Liver (tissue), 9 donors: ENCODE data around the gene SKAP2. TPM values are rescaled to one million over a fixed set of nuclear protein-coding genes. Genes with fewer than 3 reads are reported as not detected.

ENCODE experiments used
- DNase-seq: peaks from one replicate; pipeline ENCODE4 v3.0.0-alpha.2; 2017; ENCODE audit warnings: low spot score
- H3K27ac ChIP-seq, 2 donors: one replicate each; pipeline ENCODE4 v1.7.0; 2013; ENCODE audit warnings: inconsistent platforms in 2 of 2, low read length in 2 of 2, control low read depth in 1 of 2, low read depth in 1 of 2, mild to moderate bottlenecking in 1 of 2
- H3K27me3 ChIP-seq, 4 donors: one replicate each; pipeline versions ENCODE4 v1.6.1 to v1.7.0; 2013; ENCODE audit warnings: low read length in 3 of 4, inconsistent platforms in 1 of 4, mild to moderate bottlenecking in 1 of 4, moderate library complexity in 1 of 4; ENCODE audit not compliant: control insufficient read depth in 4 of 4, insufficient read depth in 4 of 4
- H3K36me3 ChIP-seq, 4 donors: one replicate each; pipeline versions ENCODE4 v1.6.1 to v1.7.0; 2013; ENCODE audit warnings: low read length in 3 of 4, mild to moderate bottlenecking in 3 of 4, low read depth in 1 of 4, moderate library complexity in 1 of 4; ENCODE audit not compliant: control insufficient read depth in 4 of 4, insufficient read depth in 3 of 4
- H3K4me1 ChIP-seq, 4 donors: one replicate each; pipeline versions ENCODE4 v1.6.1 to v1.7.0; 2013; ENCODE audit warnings: low read length in 3 of 4, mild to moderate bottlenecking in 3 of 4, moderate library complexity in 1 of 4; ENCODE audit not compliant: control insufficient read depth in 4 of 4, insufficient read depth in 4 of 4
- H3K4me3 ChIP-seq, 3 donors: one replicate each; pipeline versions ENCODE4 v1.6.1 to v1.7.0; 2013; ENCODE audit warnings: low read length in 3 of 3, control low read depth in 1 of 3, low read depth in 1 of 3, mild to moderate bottlenecking in 1 of 3
- H3K9ac ChIP-seq, 2 donors: one replicate each; pipeline ENCODE4 v1.7.0; 2013; ENCODE audit warnings: low read length in 2 of 2, mild to moderate bottlenecking in 2 of 2, moderate library complexity in 2 of 2, control low read depth in 1 of 2, low read depth in 1 of 2
- H3K9me3 ChIP-seq, 4 donors: one replicate each; pipeline versions ENCODE4 v1.6.1 to v1.7.0; 2013; ENCODE audit warnings: low read length in 3 of 4; ENCODE audit not compliant: control insufficient read depth in 4 of 4
- CTCF ChIP-seq: fragments of 150-350 bp; IDR thresholded peaks from 2 replicates; pipeline ENCODE4 v1.5.1; 2017; ENCODE audit warnings: improper control_type of control experiment, low read depth, low read length; ENCODE audit not compliant: missing input control
- EGR1 ChIP-seq, 2 donors: IDR thresholded peaks; 2 replicates each; pipeline ENCODE4 v1.6.1; 2016 to 2018; ENCODE audit warnings: antibody characterized with exemption in 2 of 2, low read depth in 2 of 2
- FOXA1 ChIP-seq: IDR thresholded peaks from 2 replicates; pipeline ENCODE4 v1.6.1; 2016; ENCODE audit warnings: antibody characterized with exemption
- FOXA2 ChIP-seq: IDR thresholded peaks from 2 replicates; pipeline ENCODE4 v1.6.1; 2016; ENCODE audit warnings: antibody characterized with exemption
- GABPA ChIP-seq, 2 donors: IDR thresholded peaks in 1 of 2; conservative IDR thresholded peaks in 1 of 2; 2 replicates each; pipeline ENCODE4 v1.6.1; 2016; ENCODE audit warnings: antibody characterized with exemption in 2 of 2, mild to moderate bottlenecking in 1 of 2, moderate library complexity in 1 of 2
- HNF4A ChIP-seq, 2 donors: conservative IDR thresholded peaks; 2 replicates each; pipeline ENCODE4 v1.6.1; 2016; ENCODE audit warnings: antibody characterized with exemption in 2 of 2, mild to moderate bottlenecking in 2 of 2
- HNF4G ChIP-seq: IDR thresholded peaks from 2 replicates; pipeline ENCODE4 v1.6.1; 2016; ENCODE audit warnings: antibody characterized with exemption
- JUND ChIP-seq, 2 donors: IDR thresholded peaks; 2 replicates each; pipeline ENCODE4 v1.6.1; 2016; ENCODE audit warnings: antibody characterized with exemption in 2 of 2
- MAX ChIP-seq: IDR thresholded peaks from 2 replicates; pipeline ENCODE4 v1.6.1; 2016; ENCODE audit warnings: antibody characterized with exemption
- NR2F2 ChIP-seq: IDR thresholded peaks from 2 replicates; pipeline ENCODE4 v1.6.1; 2016; ENCODE audit warnings: antibody characterized with exemption
- RAD21 ChIP-seq, 2 donors: IDR thresholded peaks; 2 replicates each; pipeline ENCODE4 v1.6.1; 2016; ENCODE audit warnings: antibody characterized with exemption in 2 of 2, mild to moderate bottlenecking in 2 of 2
- RXRA ChIP-seq, 2 donors: IDR thresholded peaks; 2 replicates each; pipeline ENCODE4 v1.6.1; 2017 to 2018; ENCODE audit warnings: antibody characterized with exemption in 2 of 2, mild to moderate bottlenecking in 1 of 2
- SP1 ChIP-seq: IDR thresholded peaks from 2 replicates; pipeline ENCODE4 v1.6.1; 2018; ENCODE audit warnings: antibody characterized with exemption, mild to moderate bottlenecking
- TAF1 ChIP-seq: conservative IDR thresholded peaks from 2 replicates; pipeline ENCODE4 v1.6.1; 2016; ENCODE audit warnings: antibody characterized with exemption, mild to moderate bottlenecking
- YY1 ChIP-seq: IDR thresholded peaks from 2 replicates; pipeline ENCODE4 v1.6.1; 2016; ENCODE audit warnings: antibody characterized with exemption, mild to moderate bottlenecking
- polyA plus RNA-seq, 2 donors: library from polyadenylated mRNA; stranded (reverse) in 1 of 2; unstranded in 1 of 2; fragments of 200-250 nt in 1 of 2; fragments of >200 nt in 1 of 2; fragmentation: Nextera tagmentation in 1 of 2; extraction: Ambion mirVana in 1 of 2; gene quantifications; one replicate each; pipeline versions ENCODE4 v1.2.1 to v1.2.3, GENCODE V29; 2013 to 2015
- total RNA-seq, 2 donors: library from RNA; depleted of rRNA; stranded (reverse); fragments of >200 nt; gene quantifications; one replicate each; pipeline ENCODE4 v1.2.3, GENCODE V29; 2014
- TF ChIP-seq, protein P1 (sequence below): IDR thresholded peaks from 2 replicates; pipeline ENCODE4 v1.6.1; 2016; ENCODE audit warnings: antibody characterized with exemption
- TF ChIP-seq, protein P2 (sequence below): IDR thresholded peaks from 2 replicates; pipeline ENCODE4 v1.6.1; 2016; ENCODE audit warnings: antibody characterized with exemption, mild to moderate bottlenecking
- TF ChIP-seq, protein P3 (sequence below): IDR thresholded peaks from 2 replicates; pipeline ENCODE4 v1.6.1; 2016; ENCODE audit warnings: antibody characterized with exemption
- donor health status: healthy.
- donor health status: healthy.
- donor health status: healthy.
- donor health status: healthy.
- donor health status: healthy.

SKAP2 gene
- total and polyA plus RNA-seq, 4 donors: 3.4 to 9.2 (median 5.1) TPM

GRCh38 chr7:26721450-26721849 is 142.9 kb downstream of the SKAP2 start:
- Histone ChIP-seq H3K4me1 (no peaks in the 10 kb centered on the region), H3K36me3 (no peaks in the 10 kb centered on the region), H3K4me3 (no peak overlapping the region), H3K9ac (no peak overlapping the region), H3K9me3 (no peaks in the 10 kb centered on the region), H3K27ac (no peak overlapping the region), H3K27me3 (no peaks in the 10 kb centered on the region)
- DNase-seq: no peak
- TF ChIP-seq RXRA (IDR thresholded peaks at IDR 0.05) (no peak), MAX (no peak), CTCF (no peak), RAD21 (IDR thresholded peaks at IDR 0.05) (no peak), FOXA1 (no peak), NR2F2 (no peak), GABPA (IDR thresholded peaks at IDR 0.05 in 1 of 2, conservative IDR thresholded peaks at IDR 0.05 in 1 of 2) (no peak), TAF1 (no peak), EGR1 (IDR thresholded peaks at IDR 0.05; ENCODE audit: low read depth in 2 of 2) (no peak), FOXA2 (no peak), SP1 (no peak), HNF4G (no peak), YY1 (no peak), JUND (IDR thresholded peaks at IDR 0.05) (no peak), HNF4A (conservative IDR thresholded peaks at IDR 0.05) (no peak)
- TF ChIP-seq, protein P1, sequence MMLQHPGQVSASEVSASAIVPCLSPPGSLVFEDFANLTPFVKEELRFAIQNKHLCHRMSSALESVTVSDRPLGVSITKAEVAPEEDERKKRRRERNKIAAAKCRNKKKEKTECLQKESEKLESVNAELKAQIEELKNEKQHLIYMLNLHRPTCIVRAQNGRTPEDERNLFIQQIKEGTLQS: no peak
- TF ChIP-seq, protein P2, sequence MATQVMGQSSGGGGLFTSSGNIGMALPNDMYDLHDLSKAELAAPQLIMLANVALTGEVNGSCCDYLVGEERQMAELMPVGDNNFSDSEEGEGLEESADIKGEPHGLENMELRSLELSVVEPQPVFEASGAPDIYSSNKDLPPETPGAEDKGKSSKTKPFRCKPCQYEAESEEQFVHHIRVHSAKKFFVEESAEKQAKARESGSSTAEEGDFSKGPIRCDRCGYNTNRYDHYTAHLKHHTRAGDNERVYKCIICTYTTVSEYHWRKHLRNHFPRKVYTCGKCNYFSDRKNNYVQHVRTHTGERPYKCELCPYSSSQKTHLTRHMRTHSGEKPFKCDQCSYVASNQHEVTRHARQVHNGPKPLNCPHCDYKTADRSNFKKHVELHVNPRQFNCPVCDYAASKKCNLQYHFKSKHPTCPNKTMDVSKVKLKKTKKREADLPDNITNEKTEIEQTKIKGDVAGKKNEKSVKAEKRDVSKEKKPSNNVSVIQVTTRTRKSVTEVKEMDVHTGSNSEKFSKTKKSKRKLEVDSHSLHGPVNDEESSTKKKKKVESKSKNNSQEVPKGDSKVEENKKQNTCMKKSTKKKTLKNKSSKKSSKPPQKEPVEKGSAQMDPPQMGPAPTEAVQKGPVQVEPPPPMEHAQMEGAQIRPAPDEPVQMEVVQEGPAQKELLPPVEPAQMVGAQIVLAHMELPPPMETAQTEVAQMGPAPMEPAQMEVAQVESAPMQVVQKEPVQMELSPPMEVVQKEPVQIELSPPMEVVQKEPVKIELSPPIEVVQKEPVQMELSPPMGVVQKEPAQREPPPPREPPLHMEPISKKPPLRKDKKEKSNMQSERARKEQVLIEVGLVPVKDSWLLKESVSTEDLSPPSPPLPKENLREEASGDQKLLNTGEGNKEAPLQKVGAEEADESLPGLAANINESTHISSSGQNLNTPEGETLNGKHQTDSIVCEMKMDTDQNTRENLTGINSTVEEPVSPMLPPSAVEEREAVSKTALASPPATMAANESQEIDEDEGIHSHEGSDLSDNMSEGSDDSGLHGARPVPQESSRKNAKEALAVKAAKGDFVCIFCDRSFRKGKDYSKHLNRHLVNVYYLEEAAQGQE: no peak
- TF ChIP-seq, protein P3, sequence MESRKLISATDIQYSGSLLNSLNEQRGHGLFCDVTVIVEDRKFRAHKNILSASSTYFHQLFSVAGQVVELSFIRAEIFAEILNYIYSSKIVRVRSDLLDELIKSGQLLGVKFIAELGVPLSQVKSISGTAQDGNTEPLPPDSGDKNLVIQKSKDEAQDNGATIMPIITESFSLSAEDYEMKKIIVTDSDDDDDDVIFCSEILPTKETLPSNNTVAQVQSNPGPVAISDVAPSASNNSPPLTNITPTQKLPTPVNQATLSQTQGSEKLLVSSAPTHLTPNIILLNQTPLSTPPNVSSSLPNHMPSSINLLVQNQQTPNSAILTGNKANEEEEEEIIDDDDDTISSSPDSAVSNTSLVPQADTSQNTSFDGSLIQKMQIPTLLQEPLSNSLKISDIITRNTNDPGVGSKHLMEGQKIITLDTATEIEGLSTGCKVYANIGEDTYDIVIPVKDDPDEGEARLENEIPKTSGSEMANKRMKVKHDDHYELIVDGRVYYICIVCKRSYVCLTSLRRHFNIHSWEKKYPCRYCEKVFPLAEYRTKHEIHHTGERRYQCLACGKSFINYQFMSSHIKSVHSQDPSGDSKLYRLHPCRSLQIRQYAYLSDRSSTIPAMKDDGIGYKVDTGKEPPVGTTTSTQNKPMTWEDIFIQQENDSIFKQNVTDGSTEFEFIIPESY: no peak
